HT1080 (cell line): ENCODE measurements around the gene SLC35E4. TPM values are rescaled to one million over a fixed set of nuclear protein-coding genes. Genes with fewer than 3 reads are reported as not detected.
"Not testable (repeated sequence)": the region's sequence is repeated elsewhere in the genome, so short reads cannot be mapped to it uniquely, and the experiment has no call there.

Experiments
- DNase-seq: peaks from one replicate; pipeline ENCODE4 v3.0.0-alpha.2; 2015; ENCODE audit warnings: low read depth
- total RNA-seq: library from RNA; depleted of rRNA; stranded (reverse); fragments of >200 nt; shearing (Covaris generic); gene quantifications from 2 replicates; pipeline ENCODE4 v1.2.3, GENCODE V29; 2014

SLC35E4 gene
- total RNA-seq, 1 experiment from 2014 or later = 40.0 TPM

DNA sequence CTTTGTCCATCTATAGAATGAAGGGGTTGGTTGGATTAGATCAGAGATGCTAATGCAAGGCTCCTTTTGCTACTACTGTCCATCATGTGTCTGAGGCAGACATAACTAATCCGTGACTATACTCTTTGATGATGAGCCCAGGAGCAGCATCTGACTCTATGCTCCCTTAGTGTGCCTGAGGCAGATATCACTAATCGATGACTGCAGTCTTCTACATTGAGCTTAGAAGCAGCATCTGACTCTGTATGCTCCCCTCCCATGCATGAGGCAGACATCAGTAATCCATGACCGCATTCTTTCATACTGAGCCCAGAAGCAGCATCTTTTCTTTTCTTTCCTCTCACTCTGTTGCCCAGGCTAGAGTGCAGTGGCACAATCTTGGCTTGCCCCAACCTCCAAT, 24.4 kb upstream of the SLC35E4 start:
- no peak for DNase-seq

GRCh38 chr22:30612789-30613188, 22.8 kb upstream of the SLC35E4 start:
- DNase-seq = no peak

DNA sequence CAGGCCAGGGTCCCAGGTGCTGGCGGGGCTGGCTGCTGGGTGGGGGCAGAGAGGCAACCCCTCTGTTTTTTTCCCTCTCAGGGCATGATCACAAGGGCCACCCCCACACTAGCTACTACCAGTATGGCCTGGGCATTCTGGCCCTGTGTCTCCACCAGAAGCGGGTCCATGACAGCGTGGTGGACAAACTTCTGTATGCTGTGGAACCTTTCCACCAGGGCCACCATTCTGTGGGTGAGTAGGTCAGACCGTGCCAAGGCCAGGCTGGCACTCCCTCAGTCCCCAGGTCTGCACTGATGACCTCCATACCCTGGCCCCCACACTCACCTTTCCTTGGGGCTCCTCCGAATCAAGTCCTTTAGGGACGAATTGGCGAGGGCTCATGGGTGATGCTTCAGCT, 21.3 kb upstream of the SLC35E4 start:
- no peak for DNase-seq

GRCh38 chr22:30614879-30615278, 20.7 kb upstream of the SLC35E4 start:
- DNase-seq = no peak

DNA sequence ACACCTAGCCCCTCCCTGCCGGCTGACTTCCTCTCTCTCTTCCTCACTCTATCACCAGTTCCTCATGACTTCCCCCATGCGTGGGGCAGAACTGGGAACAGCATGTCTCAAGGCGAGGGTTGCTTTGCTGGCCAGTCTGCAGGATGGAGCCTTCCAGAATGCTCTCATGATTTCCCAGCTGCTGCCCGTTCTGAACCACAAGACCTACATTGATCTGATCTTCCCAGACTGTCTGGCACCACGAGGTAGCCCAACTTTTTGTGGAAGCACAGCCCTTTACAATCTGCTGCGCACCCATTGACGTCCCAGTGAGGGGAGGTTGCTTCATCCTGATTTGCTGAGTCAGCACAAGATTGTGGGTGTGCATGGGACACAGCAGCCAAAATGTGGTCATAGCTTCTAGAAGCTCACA, 20.0 kb upstream of the SLC35E4 start:
- DNase-seq = no peak

DNA sequence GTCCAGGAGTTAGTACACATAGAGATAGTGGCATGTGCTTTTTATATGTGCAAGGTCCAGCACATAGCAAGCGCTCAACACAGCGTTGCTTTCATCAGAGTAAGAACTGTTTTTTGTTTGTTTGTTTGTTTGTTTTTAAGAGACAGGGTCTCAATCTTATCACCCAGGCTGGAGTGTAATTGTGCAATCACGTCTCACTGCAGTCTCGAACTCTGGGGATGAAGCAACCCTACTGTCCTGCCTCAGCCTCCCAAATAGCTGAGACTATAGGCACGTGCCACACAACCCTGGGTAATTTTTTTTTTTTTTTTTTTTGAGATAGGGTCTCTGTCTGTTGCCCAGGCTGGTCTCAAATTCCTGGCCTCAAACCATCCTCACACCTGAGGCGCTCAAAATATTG, 17.8 kb upstream of the SLC35E4 start:
- DNase-seq = no peak

GRCh38 chr22:30619909-30620308, 15.7 kb upstream of the SLC35E4 start:
- DNase-seq = not testable (repeated sequence)

DNA sequence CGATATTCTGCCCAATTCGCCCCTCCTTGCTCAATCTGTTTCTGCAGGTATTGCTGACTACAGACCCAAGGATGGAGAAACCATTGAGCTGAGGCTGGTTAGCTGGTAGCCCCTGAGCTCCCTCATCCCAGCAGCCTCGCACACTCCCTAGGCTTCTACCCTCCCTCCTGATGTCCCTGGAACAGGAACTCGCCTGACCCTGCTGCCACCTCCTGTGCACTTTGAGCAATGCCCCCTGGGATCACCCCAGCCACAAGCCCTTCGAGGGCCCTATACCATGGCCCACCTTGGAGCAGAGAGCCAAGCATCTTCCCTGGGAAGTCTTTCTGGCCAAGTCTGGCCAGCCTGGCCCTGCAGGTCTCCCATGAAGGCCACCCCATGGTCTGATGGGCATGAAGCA, 9.2 kb upstream of the SLC35E4 start:
- DNase-seq = no peak

- peak; percentile 29 for DNase-seq
These were observed 8.1 kb upstream of the SLC35E4 start for GRCh38 chr22:30627471-30627870.

- DNase-seq = no peak
These were observed 7.1 kb upstream of the SLC35E4 start for GRCh38 chr22:30628491-30628890.

- DNase-seq = not testable (repeated sequence)
These were observed 4.1 kb upstream of the SLC35E4 start for GRCh38 chr22:30631469-30631868.

DNA sequence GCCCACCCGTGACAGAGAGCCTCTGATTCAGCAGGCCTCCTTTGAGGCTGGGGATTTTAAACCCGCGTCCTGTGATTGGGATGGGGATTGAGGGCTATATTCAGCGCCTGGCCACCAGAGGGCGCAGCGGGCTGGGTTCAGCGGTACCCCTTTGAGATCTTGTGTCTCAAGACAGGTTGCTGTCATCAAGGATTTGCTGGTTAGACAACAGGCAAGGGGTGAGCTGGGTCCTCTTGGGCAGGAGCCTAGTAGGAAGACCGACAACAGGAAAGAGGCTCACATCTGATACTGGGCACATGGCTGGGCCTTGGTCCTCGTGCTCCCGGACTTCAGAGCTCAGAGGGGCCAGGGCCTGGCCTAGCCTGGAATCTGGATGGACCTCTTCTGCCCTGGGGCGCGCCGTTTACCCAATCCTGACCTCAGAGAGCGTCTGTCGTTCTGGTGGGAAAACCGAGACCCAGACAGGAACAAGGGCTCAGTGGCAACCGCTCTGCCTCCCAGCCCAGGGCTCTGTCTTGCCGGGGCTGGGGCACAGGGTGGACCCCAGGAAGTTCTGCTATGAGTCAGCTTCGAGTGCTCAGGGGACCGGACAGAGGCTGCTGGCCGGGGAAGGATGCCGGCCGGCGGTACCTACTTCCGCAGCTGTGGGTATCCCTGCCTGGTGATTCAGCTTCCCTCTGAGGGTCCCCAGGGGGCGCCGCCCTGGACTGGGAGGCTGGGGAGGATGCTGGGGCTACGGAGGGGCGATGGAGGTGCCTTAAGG, 929 bp upstream of the SLC35E4 start:
- peak; percentile 88 for DNase-seq

DNA sequence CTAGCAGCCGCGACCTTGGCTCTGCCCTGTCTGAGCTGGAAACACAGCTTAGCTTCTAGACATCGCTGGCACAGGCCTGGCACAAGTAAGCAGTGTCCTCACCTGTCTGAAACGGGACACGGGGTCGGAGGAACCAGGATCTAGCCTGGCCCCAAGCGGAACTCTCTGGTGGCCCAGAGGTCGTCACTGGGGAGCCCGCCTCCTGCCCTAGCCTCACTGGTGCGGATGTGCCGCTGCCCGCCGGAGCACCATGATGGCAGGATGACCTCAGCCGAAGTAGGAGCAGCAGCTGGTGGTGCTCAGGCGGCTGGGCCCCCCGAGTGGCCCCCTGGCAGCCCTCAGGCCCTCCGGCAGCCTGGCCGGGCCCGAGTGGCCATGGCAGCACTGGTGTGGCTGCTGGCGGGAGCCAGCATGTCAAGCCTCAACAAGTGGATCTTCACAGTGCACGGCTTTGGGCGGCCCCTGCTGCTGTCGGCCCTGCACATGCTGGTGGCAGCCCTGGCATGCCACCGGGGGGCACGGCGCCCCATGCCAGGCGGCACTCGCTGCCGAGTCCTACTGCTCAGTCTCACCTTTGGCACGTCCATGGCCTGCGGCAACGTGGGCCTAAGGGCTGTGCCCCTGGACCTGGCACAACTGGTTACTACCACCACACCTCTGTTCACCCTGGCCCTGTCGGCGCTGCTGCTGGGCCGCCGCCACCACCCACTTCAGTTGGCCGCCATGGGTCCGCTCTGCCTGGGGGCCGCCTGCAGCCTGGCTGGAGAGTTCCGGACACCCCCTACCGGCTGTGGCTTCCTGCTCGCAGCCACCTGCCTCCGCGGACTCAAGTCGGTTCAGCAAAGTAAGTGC, 871 bp downstream of the SLC35E4 start:
- DNase-seq = peak; percentile 23

- no peak for DNase-seq
These were observed 2.1 kb downstream of the SLC35E4 start for GRCh38 chr22:30637701-30638114.

GRCh38 chr22:30640361-30640760, 4.8 kb downstream of the SLC35E4 start:
- no peak for DNase-seq

GRCh38 chr22:30640839-30641430, 5.4 kb downstream of the SLC35E4 start:
- no peak for DNase-seq

DNA sequence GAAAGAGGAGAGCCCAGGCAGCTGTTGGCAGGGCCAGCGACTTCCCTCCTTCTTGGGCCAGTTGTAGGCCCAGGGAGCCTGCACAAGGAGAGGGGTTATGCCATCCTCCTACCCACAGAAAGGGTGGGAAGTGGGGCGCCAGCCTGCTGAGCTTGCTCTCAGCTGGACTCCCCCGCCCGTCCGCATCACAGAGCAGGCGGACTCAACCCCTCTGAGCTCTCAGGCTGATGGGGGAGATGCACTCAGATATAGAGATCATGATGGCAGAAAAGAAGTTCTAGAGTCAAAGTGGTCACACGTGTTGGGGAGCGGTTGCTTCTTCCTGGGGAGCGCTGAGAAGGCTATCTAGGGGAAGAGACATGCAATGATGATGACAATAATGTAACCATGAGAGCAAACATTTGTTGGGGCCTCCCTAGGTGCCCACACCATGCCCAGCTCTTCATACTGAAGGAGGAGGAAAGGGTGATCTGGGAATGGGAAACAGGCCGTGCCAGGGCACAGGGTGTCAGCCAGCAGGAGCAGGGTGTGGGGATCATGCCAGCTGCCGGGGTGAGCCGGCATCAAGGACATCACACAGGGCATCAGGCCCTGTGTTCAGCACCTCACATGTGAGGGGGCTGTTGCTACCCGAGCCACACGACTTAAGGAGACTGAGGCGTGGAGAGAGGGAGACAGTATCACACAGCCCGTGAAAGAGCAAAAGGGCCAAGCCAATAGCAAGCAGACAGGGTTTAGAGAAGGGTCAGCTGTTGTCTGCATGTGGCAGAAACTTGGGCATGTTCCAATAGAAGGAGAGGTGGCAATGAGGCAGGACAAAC, 7.7 kb downstream of the SLC35E4 start:
- no peak for DNase-seq

DNA sequence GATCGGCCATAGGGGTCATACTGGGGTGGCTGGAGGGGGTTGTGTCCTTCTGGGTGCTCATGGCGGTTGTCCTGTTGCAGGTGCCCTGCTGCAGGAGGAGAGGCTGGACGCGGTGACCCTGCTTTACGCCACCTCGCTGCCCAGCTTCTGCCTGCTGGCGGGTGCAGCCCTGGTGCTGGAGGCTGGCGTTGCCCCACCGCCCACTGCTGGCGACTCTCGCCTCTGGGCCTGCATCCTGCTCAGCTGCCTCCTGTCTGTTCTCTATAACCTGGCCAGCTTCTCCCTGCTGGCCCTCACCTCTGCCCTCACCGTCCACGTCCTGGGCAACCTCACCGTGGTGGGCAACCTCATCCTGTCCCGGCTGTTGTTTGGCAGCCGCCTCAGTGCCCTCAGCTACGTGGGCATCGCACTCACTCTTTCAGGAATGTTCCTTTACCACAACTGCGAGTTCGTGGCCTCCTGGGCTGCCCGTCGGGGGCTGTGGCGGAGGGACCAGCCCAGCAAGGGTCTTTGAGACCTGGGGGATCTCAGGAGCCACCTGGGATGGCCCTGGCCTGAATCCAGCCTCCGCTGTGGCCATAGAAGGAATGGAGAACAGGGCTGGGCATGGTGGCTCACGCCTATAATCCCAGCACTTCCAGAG, 11.1 kb downstream of the SLC35E4 start:
- no peak for DNase-seq

DNA sequence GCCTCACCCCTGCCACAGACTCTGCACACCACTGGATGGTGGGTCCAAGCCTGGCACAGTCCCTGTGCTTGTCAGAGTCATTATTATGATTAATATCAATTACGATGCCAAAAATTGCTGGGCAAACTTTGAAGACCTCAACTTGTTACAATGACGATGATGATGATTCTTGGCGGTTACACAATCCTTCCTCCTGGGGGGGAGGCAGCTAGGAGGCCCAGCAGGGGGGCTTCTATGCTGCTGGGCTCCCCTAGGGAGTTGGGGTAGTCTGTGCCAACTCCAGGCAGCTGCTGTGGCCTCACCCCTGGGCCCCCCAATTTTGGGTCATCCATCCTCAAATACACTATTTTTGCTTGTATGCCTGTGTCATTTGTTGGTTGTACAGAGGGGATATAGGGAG, 12.0 kb downstream of the SLC35E4 start:
- DNase-seq = no peak

GRCh38 chr22:30648825-30649224, 13.2 kb downstream of the SLC35E4 start:
- no peak for DNase-seq
